ENCODE data around the gene CUX1. TPM values are rescaled to one million over a fixed set of nuclear protein-coding genes. Genes with fewer than 3 reads are reported as not detected.

The CUX1 gene
- total RNA-seq, 1 donor from 2014 or later, result 66.4 TPM

GRCh38 chr7:102036958-102037357 lies 219.5 kb downstream of the CUX1 start:
- Mint-ChIP-seq H3K9me3 (no peaks in the 10 kb centered on the region), H3K27me3 (ENCODE audit: insufficient read depth, low read depth) (peaks cover 2% of the 10 kb centered on the region), H3K4me3 (no peak overlapping the region), H3K36me3 (peaks cover 6% of the 10 kb centered on the region), H3K4me1 (no peaks in the 10 kb centered on the region), H3K27ac (no peak overlapping the region)
- H3K27me3 ChIP-seq, result no peaks in the 10 kb centered on the region
- DNase-seq (ENCODE audit: low spot score), result no peak
- H3K4me3 ChIP-seq, result no peak overlapping the region
- H4K20me1 ChIP-seq (ENCODE audit: low read depth), result peaks cover 22% of the 10 kb centered on the region
- no peaks in the 10 kb centered on the region for H3F3A ChIP-seq (ENCODE audit: low read depth)
- no peak overlapping the region for H3K9ac ChIP-seq
- TF ChIP-seq CTCF (IDR thresholded peaks at IDR 0.05) (no peak), EZH2 (IDR thresholded peaks at IDR 0.05) (no peak), EZH2phosphoT487 (IDR thresholded peaks at IDR 0.05) (no peak)
- H3K79me2 ChIP-seq (ENCODE audit: low read depth), result no peaks in the 10 kb centered on the region
- H3K4me2 ChIP-seq, result no peak overlapping the region
- H3K9me3 ChIP-seq (ENCODE audit: low read depth), result no peaks in the 10 kb centered on the region
- H2AFZ ChIP-seq (replicated peaks), result no peak overlapping the region
- no peaks in the 10 kb centered on the region for H3K36me3 ChIP-seq
- no peak overlapping the region for H3K27ac ChIP-seq
- H3K4me1 ChIP-seq, result no peaks in the 10 kb centered on the region

DNA sequence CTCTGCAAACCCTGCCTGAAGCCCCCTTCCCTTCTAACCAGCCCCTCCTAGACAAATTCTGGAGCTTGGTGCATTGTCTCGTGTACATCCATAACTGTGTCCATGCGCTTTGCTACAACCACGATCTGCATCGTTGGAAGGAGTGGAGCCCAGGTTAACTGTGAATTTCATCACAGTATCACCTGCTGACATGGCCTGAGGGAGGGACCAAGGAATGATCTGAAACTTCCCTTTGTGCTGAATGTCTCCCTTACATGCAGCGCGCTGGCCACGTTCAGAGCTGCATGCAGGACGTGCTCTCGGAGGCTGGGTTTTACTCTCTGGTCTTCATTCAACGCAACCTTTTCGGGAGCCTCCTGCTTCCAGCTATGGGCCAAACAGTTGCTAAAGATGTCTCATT lies 222.3 kb downstream of the CUX1 start:
- Histone ChIP-seq H3K27ac (no peak overlapping the region), H2AFZ (replicated peaks) (no peak overlapping the region), H3K9me3 (ENCODE audit: low read depth) (no peaks in the 10 kb centered on the region), H3K4me3 (no peak overlapping the region), H3K27me3 (no peaks in the 10 kb centered on the region), H3K36me3 (no peaks in the 10 kb centered on the region), H3K4me2 (no peak overlapping the region), H4K20me1 (ENCODE audit: low read depth) (peaks cover 36% of the 10 kb centered on the region), H3K9ac (no peak overlapping the region), H3K4me1 (no peaks in the 10 kb centered on the region), H3K79me2 (ENCODE audit: low read depth) (peaks cover 9% of the 10 kb centered on the region), H3F3A (ENCODE audit: low read depth) (no peaks in the 10 kb centered on the region)
- peaks cover 7% of the 10 kb centered on the region for H3K36me3 Mint-ChIP-seq
- DNase-seq (ENCODE audit: low spot score), result no peak
- H3K9me3 Mint-ChIP-seq, result no peaks in the 10 kb centered on the region
- H3K27ac Mint-ChIP-seq, result no peak overlapping the region
- TF ChIP-seq EZH2phosphoT487 (IDR thresholded peaks at IDR 0.05) (no peak), EZH2 (IDR thresholded peaks at IDR 0.05) (no peak), CTCF (IDR thresholded peaks at IDR 0.05) (no peak)
- no peak overlapping the region for H3K4me3 Mint-ChIP-seq
- peaks cover 4% of the 10 kb centered on the region for H3K4me1 Mint-ChIP-seq
- H3K27me3 Mint-ChIP-seq (ENCODE audit: insufficient read depth, low read depth), result no peaks in the 10 kb centered on the region

- H3K4me3 ChIP-seq, result no peak overlapping the region
- TF ChIP-seq CTCF (IDR thresholded peaks at IDR 0.05), result no peak
- no peak for TF ChIP-seq EZH2 (IDR thresholded peaks at IDR 0.05)
- no peak for TF ChIP-seq EZH2phosphoT487 (IDR thresholded peaks at IDR 0.05)
- DNase-seq (ENCODE audit: low spot score), result no peak
- no peaks in the 10 kb centered on the region for H3K36me3 ChIP-seq
- Mint-ChIP-seq H3K4me1 (peaks cover 8% of the 10 kb centered on the region), H3K36me3 (peaks cover 7% of the 10 kb centered on the region), H3K9me3 (no peaks in the 10 kb centered on the region), H3K4me3 (no peak overlapping the region), H3K27me3 (ENCODE audit: insufficient read depth, low read depth) (no peaks in the 10 kb centered on the region), H3K27ac (no peak overlapping the region)
- no peak overlapping the region for H3K9ac ChIP-seq
- peaks cover 44% of the 10 kb centered on the region for H4K20me1 ChIP-seq (ENCODE audit: low read depth)
- H3K79me2 ChIP-seq (ENCODE audit: low read depth), result peaks cover 9% of the 10 kb centered on the region
- H3F3A ChIP-seq (ENCODE audit: low read depth), result no peaks in the 10 kb centered on the region
- H2AFZ ChIP-seq (replicated peaks), result no peak overlapping the region
- no peaks in the 10 kb centered on the region for H3K4me1 ChIP-seq
- no peak overlapping the region for H3K4me2 ChIP-seq
- H3K27me3 ChIP-seq, result no peaks in the 10 kb centered on the region
- no peaks in the 10 kb centered on the region for H3K9me3 ChIP-seq (ENCODE audit: low read depth)
- H3K27ac ChIP-seq, result no peak overlapping the region
These were observed 223.1 kb downstream of the CUX1 start for GRCh38 chr7:102040569-102040968.

Data from neural progenitor cell (in vitro differentiated cells).